AG10803 (cell line): ENCODE results near the gene JUND.
A peak's percentile ranks its signal among the peaks of the same experiment; 100 is the strongest.
"Not testable (repeated sequence)": the region's sequence is repeated elsewhere in the genome, so short reads cannot be mapped to it uniquely, and the experiment has no call there.

Source experiments
- DNase-seq: peaks from one replicate; pipeline ENCODE4 v3.0.0; 2010; ENCODE audit warnings: low read depth
- H3K4me3 ChIP-seq: 2 replicates; pipeline ENCODE4 v1.5.1; 2011; ENCODE audit warnings: mild to moderate bottlenecking, low read length, control low read depth
- TF ChIP-seq, protein P1 (sequence below): conservative IDR thresholded peaks from 2 replicates; pipeline ENCODE4 v1.5.1; 2011; ENCODE audit warnings: mild to moderate bottlenecking, low read length, control low read depth, inconsistent platforms

The JUND gene

DNA sequence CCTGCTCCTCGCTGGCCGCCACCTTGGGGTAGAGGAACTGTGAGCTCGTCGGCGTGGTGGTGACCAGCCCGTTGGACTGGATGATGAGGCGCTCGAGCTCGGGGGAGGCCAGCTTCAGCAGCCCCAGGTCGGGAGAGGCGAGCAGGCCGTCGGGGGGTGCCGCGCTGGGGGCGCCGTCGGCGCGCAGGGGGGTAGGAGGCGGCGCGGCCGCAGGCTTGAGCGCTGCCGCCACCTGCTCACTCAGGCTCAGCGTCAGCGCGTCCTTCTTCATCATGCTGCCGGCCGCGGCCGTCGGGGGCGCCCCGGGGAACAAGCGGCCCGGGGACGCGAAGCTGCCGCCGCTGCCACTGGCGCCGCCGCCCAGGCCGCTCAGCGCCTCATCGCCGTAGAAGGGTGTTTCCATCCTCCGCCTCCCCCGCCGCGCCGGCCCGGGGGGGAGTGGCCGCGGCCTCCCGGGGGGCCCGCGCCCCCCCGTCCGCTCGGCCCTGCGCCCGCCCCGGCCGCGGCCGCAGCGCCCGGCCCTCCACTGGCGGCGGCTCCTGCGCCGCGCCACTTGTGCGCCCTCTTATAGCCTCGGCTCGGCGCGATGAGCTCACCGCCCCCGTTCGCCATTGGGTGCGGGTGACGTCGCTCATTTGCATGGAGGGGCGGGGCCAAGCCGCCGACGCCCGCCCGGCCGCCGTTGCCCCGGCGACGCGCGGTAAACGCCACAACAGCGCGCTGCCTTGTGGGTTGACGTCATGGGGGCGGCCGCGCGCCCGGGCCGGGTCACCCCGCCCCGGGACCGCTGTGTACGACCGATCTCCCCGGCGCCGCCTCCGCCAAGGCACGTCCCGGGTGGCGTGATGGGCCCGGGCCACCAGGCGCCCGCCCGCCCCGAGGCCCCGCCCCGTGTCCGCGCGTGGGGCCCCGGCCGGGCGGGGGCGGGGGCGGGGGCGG lies at the start of gene JUND:
TSS of gene JUND (minus strand) at position 541 of the 939 bp plus-strand sequence. CDS start at position 403, 138 bp downstream.
- TF ChIP-seq, protein P1, sequence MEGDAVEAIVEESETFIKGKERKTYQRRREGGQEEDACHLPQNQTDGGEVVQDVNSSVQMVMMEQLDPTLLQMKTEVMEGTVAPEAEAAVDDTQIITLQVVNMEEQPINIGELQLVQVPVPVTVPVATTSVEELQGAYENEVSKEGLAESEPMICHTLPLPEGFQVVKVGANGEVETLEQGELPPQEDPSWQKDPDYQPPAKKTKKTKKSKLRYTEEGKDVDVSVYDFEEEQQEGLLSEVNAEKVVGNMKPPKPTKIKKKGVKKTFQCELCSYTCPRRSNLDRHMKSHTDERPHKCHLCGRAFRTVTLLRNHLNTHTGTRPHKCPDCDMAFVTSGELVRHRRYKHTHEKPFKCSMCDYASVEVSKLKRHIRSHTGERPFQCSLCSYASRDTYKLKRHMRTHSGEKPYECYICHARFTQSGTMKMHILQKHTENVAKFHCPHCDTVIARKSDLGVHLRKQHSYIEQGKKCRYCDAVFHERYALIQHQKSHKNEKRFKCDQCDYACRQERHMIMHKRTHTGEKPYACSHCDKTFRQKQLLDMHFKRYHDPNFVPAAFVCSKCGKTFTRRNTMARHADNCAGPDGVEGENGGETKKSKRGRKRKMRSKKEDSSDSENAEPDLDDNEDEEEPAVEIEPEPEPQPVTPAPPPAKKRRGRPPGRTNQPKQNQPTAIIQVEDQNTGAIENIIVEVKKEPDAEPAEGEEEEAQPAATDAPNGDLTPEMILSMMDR = no peak
- peak; percentile 98 for DNase-seq
- peak within 1 kb of the TSS; percentile 99 for H3K4me3 ChIP-seq

DNA sequence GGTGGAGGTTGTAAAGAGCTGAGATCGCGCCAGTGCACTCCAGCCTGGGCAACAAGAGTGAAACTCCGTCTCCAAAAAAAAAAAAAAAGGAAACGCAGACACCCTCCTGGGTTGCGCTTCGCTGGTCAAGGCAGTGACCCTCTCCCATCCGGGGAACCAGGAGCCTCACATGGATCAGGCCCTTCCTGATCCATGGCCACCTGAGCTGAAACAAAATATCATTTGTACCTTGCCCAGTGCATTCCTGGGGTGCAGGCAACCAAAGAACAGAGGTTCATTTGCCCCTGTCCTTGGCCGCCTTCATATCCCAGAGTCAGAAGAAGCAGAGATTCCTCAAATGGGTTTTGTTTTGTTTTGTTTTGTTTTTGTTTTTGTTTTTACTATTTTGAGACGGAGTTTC lies 49.4 kb upstream of the JUND start:
- no peak overlapping the region for H3K4me3 ChIP-seq
- TF ChIP-seq, protein P1 = no peak
- no peak for DNase-seq

DNA sequence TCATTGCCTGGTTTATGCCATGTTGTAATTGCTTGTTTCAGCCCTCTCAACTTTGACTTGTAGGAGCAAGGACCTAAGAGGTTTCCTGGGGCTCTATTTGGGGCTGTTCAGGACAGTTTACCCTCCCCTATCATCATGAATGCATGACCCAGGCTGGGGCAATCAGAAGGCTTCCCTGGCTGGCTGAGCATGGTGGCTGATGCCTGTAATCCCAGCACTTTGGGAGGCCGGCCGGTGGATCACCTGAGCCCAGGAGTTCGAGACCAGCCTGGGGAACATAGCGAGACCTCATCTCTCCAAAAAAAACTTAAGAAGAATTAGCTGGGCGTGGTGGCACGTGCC lies 47.6 kb upstream of the JUND start:
- TF ChIP-seq, protein P1 = no peak
- H3K4me3 ChIP-seq = peak overlapping the region; percentile 53
- DNase-seq = no peak

DNA sequence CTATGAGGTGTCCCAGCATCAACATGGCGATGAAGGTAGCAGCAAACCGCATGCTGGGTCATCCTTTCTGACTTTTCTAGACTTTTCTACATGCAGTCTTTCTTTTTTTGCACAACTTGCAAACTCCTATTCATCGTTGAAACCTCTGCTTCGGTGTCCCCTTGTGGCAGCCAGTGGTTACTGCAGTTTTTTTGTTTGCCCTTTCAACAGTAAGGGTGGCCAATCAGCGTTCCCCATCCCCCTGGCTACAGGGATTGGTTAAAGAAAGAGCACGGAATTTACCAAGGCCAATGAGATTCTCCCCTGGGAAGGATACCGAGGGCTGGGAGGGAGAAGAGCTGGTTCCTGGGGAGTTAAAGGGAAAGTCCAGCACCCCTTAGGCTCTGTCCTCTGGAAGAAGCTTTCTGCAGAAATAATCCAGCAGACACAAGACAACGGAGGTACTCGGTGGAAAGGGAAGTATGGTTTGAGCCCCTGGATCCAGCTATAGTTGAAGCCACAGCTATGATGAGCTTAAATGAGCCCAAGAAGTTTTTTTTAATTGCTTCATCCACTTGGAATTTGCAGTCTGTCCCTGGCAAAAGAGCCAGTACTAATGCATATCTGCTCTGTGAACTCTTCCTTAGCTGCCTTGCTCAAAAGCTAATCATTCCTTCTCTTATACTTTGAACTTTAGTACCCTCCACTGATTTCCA lies 47.1 kb upstream of the JUND start:
- DNase-seq = peak; percentile 97
- TF ChIP-seq, protein P1 = peak; percentile 94
- peak overlapping the region; percentile 53 for H3K4me3 ChIP-seq

DNA sequence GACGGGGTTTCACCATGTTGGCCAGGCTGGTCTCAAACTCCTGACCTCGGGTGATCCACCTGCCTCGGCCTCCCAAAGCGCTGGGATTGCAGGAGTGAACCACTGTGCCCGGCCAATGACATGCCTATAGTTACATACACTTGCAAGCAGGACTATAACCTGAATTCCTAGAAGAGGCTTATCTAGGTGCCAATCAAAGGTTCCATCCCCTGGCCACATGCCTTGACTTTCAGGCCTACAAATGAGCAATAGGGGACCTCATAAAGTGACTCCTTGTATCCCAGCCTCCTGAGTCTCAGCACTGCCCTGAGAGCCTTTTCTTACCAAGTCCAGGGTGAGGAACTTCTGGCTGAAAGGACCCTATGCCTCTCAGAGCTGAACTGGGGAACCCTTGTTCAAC lies 45.4 kb upstream of the JUND start:
- DNase-seq = no peak
- TF ChIP-seq, protein P1 = no peak
- no peak overlapping the region for H3K4me3 ChIP-seq

DNA sequence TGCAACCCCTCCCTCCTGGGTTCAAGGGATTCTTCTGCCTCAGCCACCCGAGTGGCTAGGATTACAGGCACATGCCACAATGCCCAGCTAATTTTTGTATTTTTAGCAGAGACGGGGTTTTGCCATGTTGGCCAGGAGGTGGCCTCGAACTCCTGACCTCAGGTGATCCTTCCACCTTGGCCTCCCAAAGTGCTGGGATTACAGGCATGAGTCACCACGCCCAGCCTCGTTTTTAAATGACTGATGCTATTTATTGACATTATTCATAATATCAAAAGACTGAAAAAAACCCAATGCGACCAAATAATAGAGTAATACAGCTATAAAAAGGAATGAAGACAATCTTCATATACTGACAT lies 42.9 kb upstream of the JUND start:
- DNase-seq, H3K4me3 ChIP-seq: not testable (repeated sequence)

DNA sequence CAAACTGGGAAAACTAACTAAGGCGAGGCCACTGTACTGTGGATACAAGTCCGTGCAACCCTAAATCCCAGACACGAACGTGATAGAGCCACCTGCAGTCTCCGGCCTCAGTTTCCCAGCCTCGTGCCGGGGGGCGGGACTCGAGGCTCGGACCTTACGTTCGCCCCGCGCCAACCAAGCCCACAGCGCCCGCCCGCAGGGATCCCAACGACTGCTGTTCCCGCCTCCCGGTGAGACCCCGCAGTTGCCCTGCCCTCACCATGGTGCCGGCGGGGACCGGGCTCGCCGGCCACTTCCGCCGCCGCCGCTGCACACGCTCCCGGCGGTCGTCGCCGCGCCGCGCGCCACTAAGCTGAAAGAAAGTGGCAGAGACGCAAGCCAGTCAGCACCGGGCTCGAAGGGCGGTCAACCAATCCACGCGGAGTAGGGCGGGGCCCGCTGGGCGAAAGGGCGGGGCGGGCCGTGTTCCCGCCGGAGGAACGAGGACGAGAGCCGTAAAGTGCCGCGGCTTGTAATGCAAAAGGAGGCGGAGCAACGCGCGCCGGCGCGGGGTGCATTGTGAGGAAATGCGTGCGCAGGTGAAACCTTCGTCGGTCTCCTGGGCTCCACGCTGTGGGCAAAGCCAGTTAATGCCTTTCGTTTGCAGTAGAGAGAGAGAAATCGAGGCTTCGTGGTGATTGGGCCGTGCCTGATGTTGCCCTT lies 41.5 kb upstream of the JUND start, which contains the start of gene LSM4:
TSS of gene LSM4 (minus strand) at position 318 of the 702 bp plus-strand sequence. CDS start at position 262, 56 bp downstream.
- peak within 1 kb of the TSS; percentile 82 for H3K4me3 ChIP-seq
- DNase-seq = peak; percentile 92
- TF ChIP-seq, protein P1 = peak; percentile 27
